PFSK-1 (cell line): Measurements from ENCODE around the gene TRMU.

Experiments
- POLR2AphosphoS5 ChIP-seq: IDR thresholded peaks from 2 replicates; pipeline ENCODE4 v1.6.1; 2012; ENCODE audit warnings: low read depth, mild to moderate bottlenecking, control low read depth, low read length, moderate library complexity
- REST ChIP-seq, 2 experiments: IDR thresholded peaks; 2 replicates each; pipeline versions ENCODE4 v1.6.1 to v1.8.0; 2011 to 2012; ENCODE audit warnings: low read depth in 2 of 2, low read length in 2 of 2, control low read depth in 1 of 2, inconsistent platforms in 1 of 2, mild to moderate bottlenecking in 1 of 2, moderate library complexity in 1 of 2; ENCODE audit not compliant: insufficient read depth in 1 of 2

- TF ChIP-seq REST (IDR thresholded peaks at IDR 0.05; ENCODE audit: insufficient read depth in 1 of 2, low read depth in 2 of 2, low read length in 2 of 2) (no peak), POLR2AphosphoS5 (no peak)
These were observed 45.6 kb downstream of the TRMU start for GRCh38 chr22:46381142-46381541.
